HepG2 (cell line): ENCODE measurements around the gene SAMD4A.

Experiments
- CTCF ChIP-seq: sonication (generic); formaldehyde crosslinking; IDR thresholded peaks from 2 replicates; pipeline ENCODE4 v1.5.0; 2020; ENCODE audit warnings: mild to moderate bottlenecking, missing genetic modification reagents, moderate library complexity
- ETS1 ChIP-seq: sonication (generic); formaldehyde crosslinking; IDR thresholded peaks from 2 replicates; pipeline ENCODE4 v1.4.0; 2020; ENCODE audit warnings: missing genetic modification reagents
- HDAC2 ChIP-seq: sonication (generic); formaldehyde crosslinking; IDR thresholded peaks from 2 replicates; pipeline ENCODE4 v1.4.0; 2020; ENCODE audit warnings: missing genetic modification reagents
- HMGXB4 ChIP-seq, 2 experiments: sonication (generic) in 1 of 2; formaldehyde crosslinking in 1 of 2; IDR thresholded peaks; 2 replicates each; pipeline versions ENCODE4 v1.4.0 to v1.6.1; 2018 to 2020; ENCODE audit warnings: missing genetic modification reagents in 2 of 2, borderline replicate concordance in 1 of 2, low read depth in 1 of 2, mild to moderate bottlenecking in 1 of 2, missing biosample characterization in 1 of 2
- JUNB ChIP-seq: sonication (generic); formaldehyde crosslinking; IDR thresholded peaks from 2 replicates; pipeline ENCODE4 v1.8.0; 2022; ENCODE audit warnings: missing genetic modification reagents, mild to moderate bottlenecking, borderline replicate concordance
- PHF5A ChIP-seq: IDR thresholded peaks from one replicate; pipeline ENCODE4 v1.6.1; 2018; ENCODE audit warnings: low read depth, missing genetic modification reagents; ENCODE audit not compliant: unreplicated experiment
- SRSF1 ChIP-seq: fragments of 200-400 bp; formaldehyde crosslinking; optimal IDR thresholded peaks from 2 replicates; pipeline ENCODE3; 2017; ENCODE audit warnings: mild to moderate bottlenecking, low read depth, low read length, moderate library complexity
- TERF1 ChIP-seq: sonication (generic); formaldehyde crosslinking; IDR thresholded peaks from 2 replicates; pipeline ENCODE4 v1.8.0; 2022; ENCODE audit warnings: mild to moderate bottlenecking, missing genetic modification reagents, moderate library complexity
- ZNF629 ChIP-seq: sonication (generic); formaldehyde crosslinking; conservative IDR thresholded peaks from 2 replicates; pipeline ENCODE4 v1.5.0; 2020; ENCODE audit warnings: missing genetic modification reagents
- ZNF660 ChIP-seq: sonication (generic); formaldehyde crosslinking; IDR thresholded peaks from 2 replicates; pipeline ENCODE4 v1.5.1; 2020; ENCODE audit warnings: mild to moderate bottlenecking, low read depth, missing genetic modification reagents, borderline replicate concordance

- TF ChIP-seq SRSF1 (no peak), HMGXB4 (CRISPR knock-in tag; IDR thresholded peaks at IDR 0.05; ENCODE audit: borderline replicate concordance in 1 of 2, low read depth in 1 of 2) (no peak), ZNF629 (CRISPR knock-in tag) (no peak), ETS1 (no peak), HDAC2 (no peak), TERF1 (no peak), JUNB (CRISPR knock-in tag) (no peak), ZNF660 (CRISPR knock-in tag) (no peak), CTCF (no peak), PHF5A (CRISPR knock-in tag) (no peak)
Observed at GRCh38 chr14:54738009-54738408, 171.1 kb downstream of the SAMD4A start.
